ENCODE measurements around the gene SUCLG1. TPM values are rescaled to one million over a fixed set of nuclear protein-coding genes. Genes with fewer than 3 reads are reported as not detected.

Gene SUCLG1
- total and polyA plus RNA-seq, 4 donors, result 60.5 to 149 (median 120) TPM

GRCh38 chr2:84491256-84491655 is 32.2 kb upstream of the SUCLG1 start:
- Histone ChIP-seq H3K36me3 (ENCODE audit: control insufficient read depth in 4 of 4, insufficient read depth in 3 of 4, low read depth in 1 of 4, low read length in 3 of 4) (no peaks in the 10 kb centered on the region), H3K4me1 (ENCODE audit: control insufficient read depth in 4 of 4, insufficient read depth in 4 of 4, low read length in 3 of 4) (peaks cover 7 to 22% (median 18%) of the 10 kb centered on the region in 4 donors), H3K9me3 (ENCODE audit: control insufficient read depth in 4 of 4, low read length in 3 of 4) (no peaks in the 10 kb centered on the region), H3K9ac (ENCODE audit: low read depth in 1 of 2, low read length in 2 of 2) (no peak overlapping the region), H3K4me3 (ENCODE audit: low read depth in 1 of 3, low read length in 3 of 3) (no peak overlapping the region), H3K27ac (ENCODE audit: low read depth in 1 of 2, low read length in 2 of 2) (no peak overlapping the region), H3K27me3 (ENCODE audit: control insufficient read depth in 4 of 4, insufficient read depth in 4 of 4, low read length in 3 of 4) (no peaks in the 10 kb centered on the region)
- no peak for DNase-seq (ENCODE audit: low spot score)
- 49% methylated on average over 2 of the region's 2 CpGs for WGBS
- TF ChIP-seq HNF4G (IDR thresholded peaks at IDR 0.05), result no peak
- TF ChIP-seq RAD21 (IDR thresholded peaks at IDR 0.05), result no peak

- Histone ChIP-seq H3K36me3 (ENCODE audit: control insufficient read depth in 4 of 4, insufficient read depth in 3 of 4, low read depth in 1 of 4, low read length in 3 of 4) (no peaks in the 10 kb centered on the region), H3K4me1 (ENCODE audit: control insufficient read depth in 4 of 4, insufficient read depth in 4 of 4, low read length in 3 of 4) (peaks cover 7 to 28% (median 25%) of the 10 kb centered on the region in 4 donors), H3K9ac (ENCODE audit: low read depth in 1 of 2, low read length in 2 of 2) (no peak overlapping the region), H3K9me3 (ENCODE audit: control insufficient read depth in 4 of 4, low read length in 3 of 4) (no peaks in the 10 kb centered on the region), H3K4me3 (ENCODE audit: low read depth in 1 of 3, low read length in 3 of 3) (no peak overlapping the region), H3K27me3 (ENCODE audit: control insufficient read depth in 4 of 4, insufficient read depth in 4 of 4, low read length in 3 of 4) (no peaks in the 10 kb centered on the region), H3K27ac (ENCODE audit: low read depth in 1 of 2, low read length in 2 of 2) (no peak overlapping the region)
- TF ChIP-seq NR2F2 (IDR thresholded peaks at IDR 0.05), result peak; percentile 22
- TF ChIP-seq RAD21 (IDR thresholded peaks at IDR 0.05), result peak in 1 of 2 donors; percentile 39
- peak; percentile 86 for TF ChIP-seq HNF4G (IDR thresholded peaks at IDR 0.05)
- TF ChIP-seq HNF4A (conservative IDR thresholded peaks at IDR 0.05), result peak; percentile 95 to 98
- TF ChIP-seq REST (IDR thresholded peaks at IDR 0.05), result no peak
- TF ChIP-seq SP1 (IDR thresholded peaks at IDR 0.05), result peak; percentile 97
- TF ChIP-seq CTCF (IDR thresholded peaks at IDR 0.05; ENCODE audit: low read depth, low read length, missing input control), result no peak
- no peak for TF ChIP-seq YY1 (IDR thresholded peaks at IDR 0.05)
- TF ChIP-seq ZBTB33 (IDR thresholded peaks at IDR 0.05), result no peak
- peak; percentile 22 for TF ChIP-seq MAX (IDR thresholded peaks at IDR 0.05)
- peak; percentile 62 to 79 for TF ChIP-seq RXRA (IDR thresholded peaks at IDR 0.05)
- no peak for TF ChIP-seq TAF1 (conservative IDR thresholded peaks at IDR 0.05)
- TF ChIP-seq EGR1 (IDR thresholded peaks at IDR 0.05; ENCODE audit: low read depth in 2 of 2), result no peak
- TF ChIP-seq FOXA2 (IDR thresholded peaks at IDR 0.05), result no peak
- TF ChIP-seq ATF3 (IDR thresholded peaks at IDR 0.05), result no peak
- no peak for TF ChIP-seq FOXA1 (IDR thresholded peaks at IDR 0.05)
- WGBS, result 17% methylated on average over 3 of the region's 3 CpGs
- no peak for DNase-seq (ENCODE audit: low spot score)
Observed at GRCh38 chr2:84487298-84487996, 28.4 kb upstream of the SUCLG1 start.
